Dedifferentiated amniotic fluid mesenchymal stem cell (primary cell): Measurements from ENCODE around the gene TOP3A.
"Not testable (repeated sequence)": the region's sequence is repeated elsewhere in the genome, so short reads cannot be mapped to it uniquely, and the experiment has no call there.

ENCODE experiments used
- DNase-seq: peaks from one replicate; pipeline ENCODE4 v3.0.0-alpha.2; 2016; ENCODE audit errors: extremely low spot score

The TOP3A gene

GRCh38 chr17:18314731-18315561, at the start of gene TOP3A, which contains the start of gene SMCR8:
TSS of gene TOP3A (minus strand) at chr17:18314994. CDS start at chr17:18314778, 216 bp downstream.
TSS of gene SMCR8 (plus strand) at chr17:18315293. CDS start at chr17:18315790, 497 bp downstream.
- DNase-seq: peak; percentile 99

- DNase-seq: no peak
These were observed 49.4 kb upstream of the TOP3A start for GRCh38 chr17:18364166-18364565.

GRCh38 chr17:18363101-18364049, 48.6 kb upstream of the TOP3A start, which contains the start of gene SHMT1:
TSS of gene SHMT1 (minus strand) at chr17:18363550. CDS start at chr17:18355981, 7,569 bp downstream.
- DNase-seq: peak; percentile 74

- DNase-seq: no peak
These were observed 47.9 kb upstream of the TOP3A start for GRCh38 chr17:18362698-18363100.

GRCh38 chr17:18361837-18362697, 47.3 kb upstream of the TOP3A start:
- no peak for DNase-seq

GRCh38 chr17:18360518-18360917, 45.7 kb upstream of the TOP3A start:
- DNase-seq: no peak

GRCh38 chr17:18356624-18357023, 41.8 kb upstream of the TOP3A start:
- DNase-seq: no peak

- DNase-seq: no peak
These were observed 38.7 kb upstream of the TOP3A start for GRCh38 chr17:18353541-18353940.

DNA sequence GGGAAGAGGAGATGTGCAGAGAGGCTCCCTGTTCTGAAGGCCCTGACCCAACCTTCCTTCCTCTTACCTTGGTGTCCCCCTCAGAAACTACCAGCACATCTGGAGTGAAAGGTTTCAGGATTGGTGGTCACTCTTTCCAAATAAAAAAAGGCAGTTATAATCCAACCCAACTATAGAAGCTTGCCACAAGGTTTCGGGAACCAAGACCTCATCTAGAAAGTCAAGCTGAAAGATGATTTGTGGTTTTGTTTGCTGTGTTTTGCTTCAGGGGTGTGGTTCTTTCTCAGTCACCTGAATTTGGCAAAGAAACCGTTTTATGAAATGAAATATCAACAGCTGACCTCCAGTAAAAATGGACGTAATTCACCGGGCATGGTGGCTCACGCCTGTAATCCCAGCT, 29.2 kb upstream of the TOP3A start:
- DNase-seq: no peak

- DNase-seq: no peak
These were observed 25.1 kb upstream of the TOP3A start for GRCh38 chr17:18339933-18340332.

- DNase-seq: not testable (repeated sequence)
These were observed 23.4 kb upstream of the TOP3A start for GRCh38 chr17:18338158-18338557.

GRCh38 chr17:18332909-18333489, 18.2 kb upstream of the TOP3A start:
- no peak for DNase-seq

GRCh38 chr17:18331879-18332278, 17.1 kb upstream of the TOP3A start:
- no peak for DNase-seq

DNA sequence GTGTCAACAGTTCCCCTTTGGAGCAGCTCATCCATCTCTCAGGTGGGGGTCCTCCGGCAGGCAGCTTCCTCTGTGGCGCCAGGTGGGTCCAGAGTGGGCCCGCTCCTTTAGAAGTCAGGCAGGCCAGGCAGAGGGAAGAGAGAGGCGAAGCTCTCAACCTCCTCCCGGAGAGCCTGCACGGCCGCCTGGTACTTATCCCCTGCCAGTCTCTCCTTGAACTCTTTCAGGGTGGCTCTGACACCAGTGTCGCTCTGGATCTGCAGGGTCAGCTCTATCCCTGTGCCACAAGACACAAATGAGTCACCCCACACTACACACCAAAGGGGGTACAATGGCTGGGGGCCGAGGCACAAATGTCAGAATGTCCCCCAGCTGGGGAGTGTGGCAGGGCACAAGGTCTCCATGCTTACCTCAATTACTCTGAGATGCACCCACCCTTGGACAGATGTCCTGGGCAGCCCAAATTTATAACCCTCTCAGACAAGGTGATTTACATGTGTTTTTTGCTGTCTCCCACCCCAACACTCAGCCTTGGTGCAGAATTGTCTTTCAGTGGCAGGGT, 13.9 kb upstream of the TOP3A start:
- DNase-seq: no peak

- DNase-seq: no peak
These were observed 12.8 kb upstream of the TOP3A start for GRCh38 chr17:18327556-18327955.

- no peak for DNase-seq
These were observed 12.3 kb upstream of the TOP3A start for GRCh38 chr17:18327093-18327492.

DNA sequence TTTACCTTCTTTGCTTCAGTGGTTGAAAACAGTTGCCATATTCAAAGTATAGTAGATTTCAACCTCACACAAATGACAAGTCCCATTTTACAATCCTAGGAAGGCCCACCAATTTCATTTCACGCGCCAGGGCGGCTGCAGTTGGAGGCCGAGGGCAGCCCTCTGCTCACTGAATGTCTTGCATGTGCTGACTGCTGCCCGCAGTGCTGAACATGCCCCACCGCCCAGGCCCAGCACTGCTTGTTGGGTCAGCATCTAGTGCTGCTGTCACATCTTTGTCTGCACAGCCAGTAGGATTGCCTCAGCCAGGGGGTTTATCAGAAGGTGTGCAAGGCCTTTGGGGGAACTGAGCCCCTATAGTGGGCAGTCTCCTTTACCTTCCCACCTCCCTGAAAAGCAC, 11.8 kb upstream of the TOP3A start:
- no peak for DNase-seq

GRCh38 chr17:18326039-18326438, 11.2 kb upstream of the TOP3A start:
- no peak for DNase-seq

DNA sequence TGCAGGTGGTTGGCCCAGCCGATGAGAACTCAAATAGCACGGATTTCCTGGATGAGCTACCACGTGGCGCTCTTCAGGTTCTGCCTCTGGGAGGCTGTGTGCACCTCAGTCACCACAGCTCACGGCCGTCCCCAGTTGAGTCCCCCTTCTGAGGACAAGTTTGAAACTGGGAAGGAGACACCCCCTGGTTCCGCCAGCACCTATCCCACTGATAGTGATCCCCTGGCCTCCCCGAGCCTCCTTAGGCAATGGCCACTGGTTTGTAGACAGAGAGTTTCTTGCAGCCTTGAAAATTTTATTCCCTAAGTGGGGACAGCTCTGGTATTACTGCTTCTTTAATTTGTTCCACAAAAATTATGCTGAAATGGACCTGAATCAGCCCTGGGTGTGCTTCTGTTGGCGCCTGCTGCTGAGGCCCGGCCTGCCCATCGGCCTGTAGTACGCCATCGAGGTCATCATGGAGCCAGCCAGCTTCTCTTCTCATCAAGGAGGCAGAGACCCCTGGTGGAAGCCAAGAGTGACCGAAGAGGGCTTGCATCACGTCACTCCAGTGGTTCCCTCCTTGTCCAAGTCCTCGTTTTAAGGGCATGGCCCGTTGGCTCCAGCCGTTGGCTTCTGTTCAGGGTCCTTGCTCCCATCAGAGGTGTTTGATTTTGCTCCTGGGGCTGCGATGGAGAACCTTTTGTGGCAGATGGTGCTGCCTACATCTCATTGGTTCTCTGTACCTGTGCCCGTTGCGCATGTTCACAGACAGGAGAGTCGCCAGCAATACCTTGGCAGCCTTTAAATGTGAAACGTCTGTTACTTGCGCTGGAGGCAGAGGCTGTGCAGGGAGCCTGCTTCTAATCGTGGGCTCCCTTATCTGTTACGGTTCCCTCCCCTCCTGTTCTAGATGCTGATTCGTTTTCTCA, 9.6 kb upstream of the TOP3A start:
- DNase-seq: no peak
